Measurements from ENCODE around the gene XBP1. TPM values are rescaled to one million over a fixed set of nuclear protein-coding genes. Genes with fewer than 3 reads are reported as not detected.

The XBP1 gene
- total and polyA plus RNA-seq, 2 of the 13 experiments (the other 11 are each of a cell fraction or from before 2014, with no cell fraction given), result 416 to 427 TPM

DNA sequence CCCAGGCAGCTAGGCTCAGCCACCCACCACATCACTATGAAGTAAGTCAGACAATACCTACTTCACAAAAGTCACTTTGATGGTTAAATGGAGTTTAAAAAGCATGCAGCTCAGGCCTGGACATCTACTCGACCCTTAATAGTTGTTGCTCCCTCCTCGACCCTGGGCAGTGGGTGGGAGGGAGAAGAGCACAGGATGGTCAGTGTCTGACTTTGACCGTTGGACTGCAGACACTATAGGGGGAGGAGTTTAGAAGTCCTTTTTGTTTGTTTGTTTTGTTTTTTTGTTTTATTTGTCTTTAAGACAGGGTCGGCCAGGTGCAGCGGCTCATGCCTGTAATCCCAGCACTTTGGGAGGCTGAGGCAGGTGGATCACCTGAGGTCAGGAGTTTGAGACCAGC lies 38.6 kb upstream of the XBP1 start (continued):
- TF ChIP-seq, protein P1, sequence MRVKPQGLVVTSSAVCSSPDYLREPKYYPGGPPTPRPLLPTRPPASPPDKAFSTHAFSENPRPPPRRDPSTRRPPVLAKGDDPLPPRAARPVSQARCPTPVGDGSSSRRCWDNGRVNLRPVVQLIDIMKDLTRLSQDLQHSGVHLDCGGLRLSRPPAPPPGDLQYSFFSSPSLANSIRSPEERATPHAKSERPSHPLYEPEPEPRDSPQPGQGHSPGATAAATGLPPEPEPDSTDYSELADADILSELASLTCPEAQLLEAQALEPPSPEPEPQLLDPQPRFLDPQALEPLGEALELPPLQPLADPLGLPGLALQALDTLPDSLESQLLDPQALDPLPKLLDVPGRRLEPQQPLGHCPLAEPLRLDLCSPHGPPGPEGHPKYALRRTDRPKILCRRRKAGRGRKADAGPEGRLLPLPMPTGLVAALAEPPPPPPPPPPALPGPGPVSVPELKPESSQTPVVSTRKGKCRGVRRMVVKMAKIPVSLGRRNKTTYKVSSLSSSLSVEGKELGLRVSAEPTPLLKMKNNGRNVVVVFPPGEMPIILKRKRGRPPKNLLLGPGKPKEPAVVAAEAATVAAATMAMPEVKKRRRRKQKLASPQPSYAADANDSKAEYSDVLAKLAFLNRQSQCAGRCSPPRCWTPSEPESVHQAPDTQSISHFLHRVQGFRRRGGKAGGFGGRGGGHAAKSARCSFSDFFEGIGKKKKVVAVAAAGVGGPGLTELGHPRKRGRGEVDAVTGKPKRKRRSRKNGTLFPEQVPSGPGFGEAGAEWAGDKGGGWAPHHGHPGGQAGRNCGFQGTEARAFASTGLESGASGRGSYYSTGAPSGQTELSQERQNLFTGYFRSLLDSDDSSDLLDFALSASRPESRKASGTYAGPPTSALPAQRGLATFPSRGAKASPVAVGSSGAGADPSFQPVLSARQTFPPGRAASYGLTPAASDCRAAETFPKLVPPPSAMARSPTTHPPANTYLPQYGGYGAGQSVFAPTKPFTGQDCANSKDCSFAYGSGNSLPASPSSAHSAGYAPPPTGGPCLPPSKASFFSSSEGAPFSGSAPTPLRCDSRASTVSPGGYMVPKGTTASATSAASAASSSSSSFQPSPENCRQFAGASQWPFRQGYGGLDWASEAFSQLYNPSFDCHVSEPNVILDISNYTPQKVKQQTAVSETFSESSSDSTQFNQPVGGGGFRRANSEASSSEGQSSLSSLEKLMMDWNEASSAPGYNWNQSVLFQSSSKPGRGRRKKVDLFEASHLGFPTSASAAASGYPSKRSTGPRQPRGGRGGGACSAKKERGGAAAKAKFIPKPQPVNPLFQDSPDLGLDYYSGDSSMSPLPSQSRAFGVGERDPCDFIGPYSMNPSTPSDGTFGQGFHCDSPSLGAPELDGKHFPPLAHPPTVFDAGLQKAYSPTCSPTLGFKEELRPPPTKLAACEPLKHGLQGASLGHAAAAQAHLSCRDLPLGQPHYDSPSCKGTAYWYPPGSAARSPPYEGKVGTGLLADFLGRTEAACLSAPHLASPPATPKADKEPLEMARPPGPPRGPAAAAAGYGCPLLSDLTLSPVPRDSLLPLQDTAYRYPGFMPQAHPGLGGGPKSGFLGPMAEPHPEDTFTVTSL (CRISPR knock-in tag; IDR thresholded peaks at IDR 0.05; ENCODE audit: borderline replicate concordance), result peak; percentile 40; the same call in 1 of the 2 replicates
- TF ChIP-seq ZFP36L2 (CRISPR knock-in tag; IDR thresholded peaks at IDR 0.05), result no peak
- TF ChIP-seq, protein P2, sequence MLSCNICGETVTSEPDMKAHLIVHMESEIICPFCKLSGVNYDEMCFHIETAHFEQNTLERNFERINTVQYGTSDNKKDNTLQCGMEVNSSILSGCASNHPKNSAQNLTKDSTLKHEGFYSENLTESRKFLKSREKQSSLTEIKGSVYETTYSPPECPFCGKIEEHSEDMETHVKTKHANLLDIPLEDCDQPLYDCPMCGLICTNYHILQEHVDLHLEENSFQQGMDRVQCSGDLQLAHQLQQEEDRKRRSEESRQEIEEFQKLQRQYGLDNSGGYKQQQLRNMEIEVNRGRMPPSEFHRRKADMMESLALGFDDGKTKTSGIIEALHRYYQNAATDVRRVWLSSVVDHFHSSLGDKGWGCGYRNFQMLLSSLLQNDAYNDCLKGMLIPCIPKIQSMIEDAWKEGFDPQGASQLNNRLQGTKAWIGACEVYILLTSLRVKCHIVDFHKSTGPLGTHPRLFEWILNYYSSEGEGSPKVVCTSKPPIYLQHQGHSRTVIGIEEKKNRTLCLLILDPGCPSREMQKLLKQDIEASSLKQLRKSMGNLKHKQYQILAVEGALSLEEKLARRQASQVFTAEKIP (CRISPR knock-in tag; IDR thresholded peaks at IDR 0.05; ENCODE audit: borderline replicate concordance), result no peak

DNA sequence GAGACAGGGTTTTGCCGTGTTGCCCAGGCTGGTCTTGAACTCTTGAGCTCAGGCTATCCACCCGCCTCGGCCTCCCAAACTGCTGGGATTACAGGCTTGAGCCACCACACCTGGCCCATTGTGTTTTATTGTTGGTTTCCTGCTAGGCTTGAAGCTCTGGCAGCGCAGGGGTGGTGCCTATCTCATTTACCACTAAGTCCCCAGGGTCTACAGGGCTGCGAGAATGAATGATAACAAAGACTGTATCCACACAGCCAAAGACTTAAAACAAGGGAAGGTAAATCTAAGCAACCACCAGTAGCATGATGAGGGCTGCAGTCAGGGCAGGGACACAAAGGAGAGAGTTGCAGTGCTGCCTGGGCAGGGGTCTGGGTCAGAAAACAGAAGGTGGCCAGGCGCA lies 37.3 kb upstream of the XBP1 start:
- Histone ChIP-seq H3K79me2 (ENCODE audit: insufficient read depth, low read length) (no peaks in the 10 kb centered on the region), H3K9me3 (ENCODE audit: low read length) (no peaks in the 10 kb centered on the region), H2AFZ (ENCODE audit: low read length) (no peak overlapping the region), H3K27ac (ENCODE audit: extremely low read length, insufficient read depth, low read length) (no peak overlapping the region), H3K4me2 (ENCODE audit: low read depth, low read length) (no peak overlapping the region), H3K27me3 (ENCODE audit: control insufficient read depth in 1 of 2, insufficient read depth in 2 of 2, low read length in 2 of 2) (no peaks in the 10 kb centered on the region), H3K4me3 (replicated peaks in 1 of 3; ENCODE audit: insufficient read depth in 1 of 3, low read depth in 2 of 3, low read length in 3 of 3) (no peak overlapping the region), H3K9ac (ENCODE audit: insufficient read depth, low read depth, low read length) (no peak overlapping the region), H3K36me3 (replicated peaks in 1 of 2; ENCODE audit: control insufficient read depth in 1 of 2, insufficient read depth in 2 of 2, low read length in 2 of 2) (no peaks in the 10 kb centered on the region), H3K4me1 (ENCODE audit: insufficient read depth, low read length) (peaks cover 33% of the 10 kb centered on the region), H4K20me1 (ENCODE audit: insufficient read depth, low read length) (no peaks in the 10 kb centered on the region)
- WGBS (ENCODE audit: low lambda C conversion rate), result 94% methylated on average over 6 of the region's 6 CpGs
- no TSS peak for BruUV-seq (replicated peaks)
- ChIA-PET POLR2A (no interaction called here), CTCF (ENCODE audit: low intra/inter-chr PET ratio, low total read pairs) (no interaction called here)
- no peak for FAIRE-seq
- intact Hi-C loops (cut with micrococcal nuclease; ENCODE audit: unreplicated experiment), result no loop called here
- ATAC-seq, result no peak
- DNase-seq (ENCODE audit: low spot score), result no peak
- in situ Hi-C loops (cut with HindIII; ENCODE audit: extremely low pct_ligation_motif_present, low pct_unique_long_range_greater_than_20kb), result no loop called here
- no peak for TF ChIP-seq SRF (IDR thresholded peaks at IDR 0.05; ENCODE audit: low read depth, low read length)
- no peak for TF ChIP-seq ZNF615 (CRISPR knock-in tag; IDR thresholded peaks at IDR 0.05; ENCODE audit: borderline replicate concordance)
- TF ChIP-seq, protein P3, sequence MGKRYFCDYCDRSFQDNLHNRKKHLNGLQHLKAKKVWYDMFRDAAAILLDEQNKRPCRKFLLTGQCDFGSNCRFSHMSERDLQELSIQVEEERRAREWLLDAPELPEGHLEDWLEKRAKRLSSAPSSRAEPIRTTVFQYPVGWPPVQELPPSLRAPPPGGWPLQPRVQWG (CRISPR knock-in tag; IDR thresholded peaks at IDR 0.05; ENCODE audit: borderline replicate concordance, low read depth), result no peak
- TF ChIP-seq, protein P4, sequence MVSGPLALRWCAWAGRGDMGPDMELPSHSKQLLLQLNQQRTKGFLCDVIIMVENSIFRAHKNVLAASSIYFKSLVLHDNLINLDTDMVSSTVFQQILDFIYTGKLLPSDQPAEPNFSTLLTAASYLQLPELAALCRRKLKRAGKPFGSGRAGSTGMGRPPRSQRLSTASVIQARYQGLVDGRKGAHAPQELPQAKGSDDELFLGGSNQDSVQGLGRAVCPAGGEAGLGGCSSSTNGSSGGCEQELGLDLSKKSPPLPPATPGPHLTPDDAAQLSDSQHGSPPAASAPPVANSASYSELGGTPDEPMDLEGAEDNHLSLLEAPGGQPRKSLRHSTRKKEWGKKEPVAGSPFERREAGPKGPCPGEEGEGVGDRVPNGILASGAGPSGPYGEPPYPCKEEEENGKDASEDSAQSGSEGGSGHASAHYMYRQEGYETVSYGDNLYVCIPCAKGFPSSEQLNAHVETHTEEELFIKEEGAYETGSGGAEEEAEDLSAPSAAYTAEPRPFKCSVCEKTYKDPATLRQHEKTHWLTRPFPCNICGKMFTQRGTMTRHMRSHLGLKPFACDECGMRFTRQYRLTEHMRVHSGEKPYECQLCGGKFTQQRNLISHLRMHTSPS (CRISPR knock-in tag; IDR thresholded peaks at IDR 0.05; ENCODE audit: low read depth), result no peak
- no peak for TF ChIP-seq NCOR1 (IDR thresholded peaks at IDR 0.05; ENCODE audit: borderline replicate concordance, low read length)
- TF ChIP-seq ZNF670 (CRISPR knock-in tag; IDR thresholded peaks at IDR 0.05; ENCODE audit: borderline replicate concordance), result no peak
- TF ChIP-seq, protein P5, sequence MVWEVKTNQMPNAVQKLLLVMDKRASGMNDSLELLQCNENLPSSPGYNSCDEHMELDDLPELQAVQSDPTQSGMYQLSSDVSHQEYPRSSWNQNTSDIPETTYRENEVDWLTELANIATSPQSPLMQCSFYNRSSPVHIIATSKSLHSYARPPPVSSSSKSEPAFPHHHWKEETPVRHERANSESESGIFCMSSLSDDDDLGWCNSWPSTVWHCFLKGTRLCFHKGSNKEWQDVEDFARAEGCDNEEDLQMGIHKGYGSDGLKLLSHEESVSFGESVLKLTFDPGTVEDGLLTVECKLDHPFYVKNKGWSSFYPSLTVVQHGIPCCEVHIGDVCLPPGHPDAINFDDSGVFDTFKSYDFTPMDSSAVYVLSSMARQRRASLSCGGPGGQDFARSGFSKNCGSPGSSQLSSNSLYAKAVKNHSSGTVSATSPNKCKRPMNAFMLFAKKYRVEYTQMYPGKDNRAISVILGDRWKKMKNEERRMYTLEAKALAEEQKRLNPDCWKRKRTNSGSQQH (CRISPR knock-in tag; IDR thresholded peaks at IDR 0.05; ENCODE audit: low read depth), result no peak
- no peak for TF ChIP-seq ZNF577 (CRISPR knock-in tag; IDR thresholded peaks at IDR 0.05; ENCODE audit: borderline replicate concordance, low read depth)

Measured in HepG2 (cell line).